GM21367 (cell line): ENCODE measurements around the gene KCNIP4.

Experiments used
- ATAC-seq: cut with Tn5 transposase; IDR thresholded peaks from one replicate; pipeline ENCODE4 v1.9.1; 2021; ENCODE audit not compliant: unreplicated experiment

KCNIP4 gene

GRCh38 chr4:21856301-21856700 lies 92.3 kb downstream of the KCNIP4 start:
- no peak for ATAC-seq

GRCh38 chr4:21849077-21849476 lies 99.5 kb downstream of the KCNIP4 start:
- no peak for ATAC-seq

GRCh38 chr4:21848021-21848420 lies 100.6 kb downstream of the KCNIP4 start:
- no peak for ATAC-seq

GRCh38 chr4:21845663-21846062 lies 102.9 kb downstream of the KCNIP4 start:
- ATAC-seq: no peak

- no peak for ATAC-seq
Measured at GRCh38 chr4:21835712-21836111, 112.9 kb downstream of the KCNIP4 start.

- no peak for ATAC-seq
Measured at GRCh38 chr4:21830272-21830671, 118.3 kb downstream of the KCNIP4 start.

- ATAC-seq: no peak
Measured at GRCh38 chr4:21827575-21827974, 121.0 kb downstream of the KCNIP4 start.

GRCh38 chr4:21826071-21826470 lies 122.5 kb downstream of the KCNIP4 start:
- ATAC-seq: no peak

GRCh38 chr4:21819086-21819485 lies 129.5 kb downstream of the KCNIP4 start:
- no peak for ATAC-seq

- no peak for ATAC-seq
Measured at GRCh38 chr4:21815651-21816377, 132.8 kb downstream of the KCNIP4 start.

GRCh38 chr4:21811565-21811964 lies 137.0 kb downstream of the KCNIP4 start:
- no peak for ATAC-seq

- ATAC-seq: no peak
Measured at GRCh38 chr4:21806991-21807390, 141.6 kb downstream of the KCNIP4 start.

GRCh38 chr4:21802406-21802805 lies 146.2 kb downstream of the KCNIP4 start:
- no peak for ATAC-seq

- ATAC-seq: no peak
Measured at GRCh38 chr4:21801661-21802385, 146.7 kb downstream of the KCNIP4 start.

- no peak for ATAC-seq
Measured at GRCh38 chr4:21795091-21795490, 153.5 kb downstream of the KCNIP4 start.

GRCh38 chr4:21792736-21793135 lies 155.8 kb downstream of the KCNIP4 start:
- ATAC-seq: no peak

GRCh38 chr4:21790438-21791029 lies 158.0 kb downstream of the KCNIP4 start:
- no peak for ATAC-seq

- ATAC-seq: no peak
Measured at GRCh38 chr4:21780148-21780547, 168.4 kb downstream of the KCNIP4 start.

GRCh38 chr4:21778702-21779101 lies 169.9 kb downstream of the KCNIP4 start:
- no peak for ATAC-seq

- no peak for ATAC-seq
Measured at GRCh38 chr4:21775703-21776102, 172.9 kb downstream of the KCNIP4 start.

GRCh38 chr4:21769404-21770147 lies 179.0 kb downstream of the KCNIP4 start:
- ATAC-seq: no peak
